H9 (cell line): ENCODE data around the gene GALNT9. TPM values are rescaled to one million over a fixed set of nuclear protein-coding genes. Genes with fewer than 3 reads are reported as not detected.

Experiments
- DNase-seq: peaks from one replicate; pipeline ENCODE4 v3.0.0-alpha.2; 2017
- H2AFZ ChIP-seq: one replicate; pipeline ENCODE4 v1.6.1; 2013; ENCODE audit warnings: mild to moderate bottlenecking, low read length, control low read depth, moderate library complexity
- H2AK5ac ChIP-seq: 2 replicates; pipeline ENCODE4 v1.6.1; 2013; ENCODE audit warnings: low read length, control low read depth, mixed read lengths; ENCODE audit not compliant: insufficient read length
- H2BK120ac ChIP-seq: one replicate; pipeline ENCODE4 v1.6.1; 2013; ENCODE audit warnings: low read depth, mild to moderate bottlenecking, low read length, control low read depth, inconsistent platforms; ENCODE audit not compliant: poor library complexity, severe bottlenecking
- H2BK12ac ChIP-seq: 2 replicates; pipeline ENCODE4 v1.6.1; 2013; ENCODE audit warnings: low read length, control low read depth, mixed read lengths, low read depth; ENCODE audit not compliant: insufficient read length
- H2BK15ac ChIP-seq: 2 replicates; pipeline ENCODE4 v1.6.1; 2013; ENCODE audit warnings: low read depth, low read length, control low read depth
- H2BK20ac ChIP-seq: one replicate; pipeline ENCODE4 v1.6.1; 2013; ENCODE audit warnings: low read depth, mild to moderate bottlenecking, low read length, control low read depth, inconsistent platforms; ENCODE audit not compliant: poor library complexity, severe bottlenecking
- H2BK5ac ChIP-seq: 2 replicates; pipeline ENCODE4 v1.6.1; 2013; ENCODE audit warnings: low read length, control low read depth, mixed read lengths; ENCODE audit not compliant: insufficient read length
- H3K14ac ChIP-seq: 2 replicates; pipeline ENCODE4 v1.6.1; 2013; ENCODE audit warnings: low read length, control low read depth; ENCODE audit not compliant: insufficient read depth
- H3K18ac ChIP-seq: 2 replicates; pipeline ENCODE4 v1.6.1; 2013; ENCODE audit warnings: low read depth, mild to moderate bottlenecking, mixed read lengths, low read length, control low read depth; ENCODE audit not compliant: insufficient read length
- H3K23ac ChIP-seq: 2 replicates; pipeline ENCODE4 v1.6.1; 2013; ENCODE audit warnings: low read length, control low read depth, mixed read lengths, low read depth; ENCODE audit not compliant: insufficient read length
- H3K23me2 ChIP-seq: 2 replicates; pipeline ENCODE4 v1.6.1; 2013; ENCODE audit warnings: low read depth, mild to moderate bottlenecking, mixed read lengths, low read length, control low read depth; ENCODE audit not compliant: insufficient read length, poor library complexity, severe bottlenecking
- H3K27ac ChIP-seq: 2 replicates; pipeline ENCODE4 v1.5.1; 2013; ENCODE audit warnings: low read length, control low read depth, mixed read lengths, low read depth; ENCODE audit not compliant: insufficient read length
- H3K27me3 ChIP-seq: 2 replicates; pipeline ENCODE4 v1.6.1; 2013; ENCODE audit warnings: low read length, control low read depth, inconsistent platforms; ENCODE audit not compliant: insufficient read depth
- H3K4ac ChIP-seq: 2 replicates; pipeline ENCODE4 v1.6.1; 2013; ENCODE audit warnings: low read depth, mild to moderate bottlenecking, control low read depth, inconsistent platforms, low read length, moderate library complexity
- H3K4me1 ChIP-seq: 2 replicates; pipeline ENCODE4 v1.6.1; 2013; ENCODE audit warnings: low read length, control low read depth, inconsistent platforms; ENCODE audit not compliant: insufficient read depth
- H3K4me2 ChIP-seq: 2 replicates; pipeline ENCODE4 v1.6.1; 2013; ENCODE audit warnings: low read length, control low read depth, mixed read lengths; ENCODE audit not compliant: insufficient read length, insufficient read depth
- H3K56ac ChIP-seq: 2 replicates; pipeline ENCODE4 v1.6.1; 2013; ENCODE audit warnings: low read depth, mild to moderate bottlenecking, mixed read lengths, low read length, control low read depth; ENCODE audit not compliant: insufficient read length
- H3K79me1 ChIP-seq: 2 replicates; pipeline ENCODE4 v1.6.1; 2013; ENCODE audit warnings: low read depth, mild to moderate bottlenecking, moderate library complexity, low read length, control low read depth, inconsistent platforms; ENCODE audit not compliant: insufficient read depth, poor library complexity, severe bottlenecking
- H3K79me2 ChIP-seq: 2 replicates; pipeline ENCODE4 v1.6.1; 2013; ENCODE audit warnings: low read length, control low read depth, inconsistent platforms; ENCODE audit not compliant: insufficient read depth
- H3K9ac ChIP-seq: 2 replicates; pipeline ENCODE4 v1.6.1; 2013; ENCODE audit warnings: low read length, control low read depth, mixed read lengths; ENCODE audit not compliant: insufficient read length; ENCODE audit errors: extremely low read depth
- H3K9me3 ChIP-seq: one replicate; pipeline ENCODE4 v1.6.1; 2013; ENCODE audit warnings: low read depth, low read length, inconsistent platforms; ENCODE audit not compliant: control insufficient read depth
- H3T11ph ChIP-seq: one replicate; pipeline ENCODE4 v1.6.1; 2013; ENCODE audit warnings: mild to moderate bottlenecking, low read length, control low read depth, inconsistent platforms
- H4K20me1 ChIP-seq: one replicate; pipeline ENCODE4 v1.6.1; 2013; ENCODE audit not compliant: control insufficient read depth, insufficient read length, insufficient read depth
- H4K5ac ChIP-seq: 2 replicates; pipeline ENCODE4 v1.6.1; 2013; ENCODE audit warnings: low read depth, mild to moderate bottlenecking, mixed read lengths, low read length, control low read depth; ENCODE audit not compliant: insufficient read length
- H4K8ac ChIP-seq: replicated peaks from 2 replicates; pipeline ENCODE4 v1.6.1; 2013; ENCODE audit warnings: low read length, control low read depth, mixed read lengths, low read depth; ENCODE audit not compliant: insufficient read length
- H4K91ac ChIP-seq: 2 replicates; pipeline ENCODE4 v1.6.1; 2013; ENCODE audit warnings: low read depth, mild to moderate bottlenecking, moderate library complexity, mixed read lengths, low read length, control low read depth; ENCODE audit not compliant: insufficient read length
- H3K27ac Mint-ChIP-seq, 3 experiments: 2 replicates in 2 of 3; 3 replicates in 1 of 3; pipeline ENCODE4 v1.8.0; 2020 to 2021; ENCODE audit warnings: mixed read lengths in 3 of 3, mild to moderate bottlenecking in 1 of 3, moderate library complexity in 1 of 3
- H3K27me3 Mint-ChIP-seq: 2 replicates; pipeline ENCODE4 v1.8.0; 2021; ENCODE audit warnings: low read depth, mild to moderate bottlenecking, moderate library complexity, mixed read lengths
- H3K36me3 Mint-ChIP-seq, 3 experiments: 2 replicates in 2 of 3; 3 replicates in 1 of 3; pipeline ENCODE4 v1.8.0; 2020 to 2021; ENCODE audit warnings: low read depth in 3 of 3, mixed read lengths in 3 of 3; ENCODE audit not compliant: insufficient read depth in 1 of 3
- H3K4me1 Mint-ChIP-seq, 2 experiments: 2 replicates each; pipeline ENCODE4 v1.8.0; 2020; ENCODE audit warnings: mixed read lengths in 2 of 2
- H3K4me3 Mint-ChIP-seq, 2 experiments: 2 replicates in 1 of 2; 3 replicates in 1 of 2; pipeline ENCODE4 v1.8.0; 2020 to 2021; ENCODE audit warnings: mild to moderate bottlenecking in 2 of 2, mixed read lengths in 2 of 2, moderate library complexity in 1 of 2
- H3K9me3 Mint-ChIP-seq, 2 experiments: 2 replicates in 1 of 2; 3 replicates in 1 of 2; pipeline ENCODE4 v1.8.0; 2020; ENCODE audit warnings: mild to moderate bottlenecking in 2 of 2, mixed read lengths in 2 of 2, moderate library complexity in 1 of 2
- CTCF ChIP-seq: fragments of 200-600 bp; sonication (generic); conservative IDR thresholded peaks from 3 replicates; pipeline ENCODE4 v1.8.0; 2021; ENCODE audit warnings: antibody characterized with exemption, mild to moderate bottlenecking
- WGBS: extraction: QIAGEN DNeasy Blood & Tissue Kit; methylation state at CpG from one replicate; pipeline ENCODE4 v1.1.7; 2013; ENCODE audit warnings: missing lambda C conversion rate, low lambda C conversion rate, mixed read lengths; ENCODE audit not compliant: insufficient read length; ENCODE audit errors: extremely low coverage; 5-methylcytosine and 5-hydroxymethylcytosine counted together
- total RNA-seq: library from RNA; stranded (reverse); gene quantifications from 2 replicates; pipeline ENCODE4 v1.2.1, GENCODE V29; 2021

GALNT9 gene
- total RNA-seq, 1 experiment from 2014 or later: 0.35 TPM

- Histone ChIP-seq H3K56ac (no peak overlapping the region), H2AFZ (no peak overlapping the region), H2AK5ac (no peak overlapping the region), H2BK20ac (no peak overlapping the region), H3K4me2 (no peak overlapping the region), H3K4ac (no peak overlapping the region), H2BK15ac (no peak overlapping the region), H3K9me3 (no peaks in the 10 kb centered on the region), H3K27ac (no peak overlapping the region), H4K20me1 (no peaks in the 10 kb centered on the region), H4K91ac (no peak overlapping the region), H3K4me1 (no peaks in the 10 kb centered on the region), H4K5ac (no peak overlapping the region), H3K27me3 (no peaks in the 10 kb centered on the region; the same call in 1 of the 2 replicates), H2BK12ac (no peak overlapping the region), H3K23ac (no peak overlapping the region), H3K18ac (no peak overlapping the region), H3K79me1 (no peaks in the 10 kb centered on the region), H3K9ac (no peak overlapping the region), H3K14ac (no peak overlapping the region), H3K23me2 (no peaks in the 10 kb centered on the region), H4K8ac (no peak overlapping the region), H2BK120ac (no peak overlapping the region), H3K79me2 (no peaks in the 10 kb centered on the region), H3T11ph (no peak overlapping the region), H2BK5ac (no peak overlapping the region)
- H3K4me1 Mint-ChIP-seq: no peaks in the 10 kb centered on the region
- no CpG with 5 or more reads among the region's 29 CpGs for WGBS
- DNase-seq: no peak
- H3K27ac Mint-ChIP-seq: peak overlapping the region in 1 of 3 experiments; percentile 5; a peak in 2 of 7 replicates
- H3K36me3 Mint-ChIP-seq: peaks cover 3 to 5% (median 4%) of the 10 kb centered on the region in 3 experiments; a peak in 6 of 7 replicates
- peak overlapping the region in 1 of 2 experiments; percentile 13; a peak in 1 of 5 replicates for H3K4me3 Mint-ChIP-seq
- peaks cover 6 to 10% of the 10 kb centered on the region in 2 experiments for H3K9me3 Mint-ChIP-seq
- no peak for TF ChIP-seq CTCF
- peaks cover 70% of the 10 kb centered on the region for H3K27me3 Mint-ChIP-seq
Observed at GRCh38 chr12:132362996-132363660, 33.7 kb upstream of the GALNT9 start.
